GM12872 (cell line): ENCODE results near the gene HMMR.

ENCODE experiments used
- TF ChIP-seq, protein P1 (sequence below): IDR thresholded peaks from 3 replicates; pipeline ENCODE4 v1.5.1; 2011; ENCODE audit warnings: low read depth, mild to moderate bottlenecking, low read length, moderate library complexity; ENCODE audit not compliant: insufficient read depth

The HMMR gene

DNA sequence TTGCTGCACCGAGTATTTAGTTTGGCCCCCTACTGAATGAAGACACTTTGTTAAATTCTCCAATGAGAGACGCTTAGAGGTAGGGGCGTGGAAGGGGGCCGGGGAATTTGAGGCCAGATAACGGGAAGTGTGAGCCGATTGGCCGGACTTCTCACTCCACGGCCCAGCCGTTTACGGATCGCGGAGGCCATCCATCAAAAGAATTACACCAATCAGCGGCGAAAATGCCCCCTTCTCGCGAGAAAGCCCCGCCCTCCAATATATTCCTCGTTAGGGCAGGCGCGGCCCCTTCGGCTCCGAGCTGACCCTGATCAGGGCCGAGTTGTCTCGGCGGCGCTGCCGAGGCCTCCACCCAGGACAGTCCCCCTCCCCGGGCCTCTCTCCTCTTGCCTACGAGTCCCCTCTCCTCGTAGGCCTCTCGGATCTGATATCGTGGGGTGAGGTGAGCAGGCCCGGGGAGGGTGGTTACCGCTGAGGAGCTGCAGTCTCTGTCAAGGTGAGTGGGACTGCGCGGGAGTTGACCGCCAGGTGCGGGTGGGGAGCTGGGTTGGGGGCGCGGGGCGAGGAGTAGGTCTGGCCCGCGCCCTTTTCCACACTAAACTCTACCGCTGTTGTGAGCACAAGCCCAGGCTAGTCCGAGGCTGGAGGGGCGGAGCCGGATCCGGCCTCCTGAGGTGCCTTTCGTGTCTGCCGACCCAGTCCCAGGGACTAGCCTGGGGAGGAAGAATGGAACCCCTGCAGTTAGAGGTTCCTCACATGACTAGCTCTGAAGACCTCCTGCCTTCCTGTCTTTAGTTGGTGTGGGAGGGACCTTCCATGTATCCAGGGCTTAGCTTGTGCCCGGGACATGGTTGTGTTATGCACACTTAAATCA lies 22.9 kb upstream of the HMMR start, which contains the start of gene CCNG1:
Gene CCNG1 (plus strand): TSS at position 287 of the 874 bp plus-strand sequence. CDS start 1,662 bp downstream, outside the sequence.
- TF ChIP-seq, protein P1, sequence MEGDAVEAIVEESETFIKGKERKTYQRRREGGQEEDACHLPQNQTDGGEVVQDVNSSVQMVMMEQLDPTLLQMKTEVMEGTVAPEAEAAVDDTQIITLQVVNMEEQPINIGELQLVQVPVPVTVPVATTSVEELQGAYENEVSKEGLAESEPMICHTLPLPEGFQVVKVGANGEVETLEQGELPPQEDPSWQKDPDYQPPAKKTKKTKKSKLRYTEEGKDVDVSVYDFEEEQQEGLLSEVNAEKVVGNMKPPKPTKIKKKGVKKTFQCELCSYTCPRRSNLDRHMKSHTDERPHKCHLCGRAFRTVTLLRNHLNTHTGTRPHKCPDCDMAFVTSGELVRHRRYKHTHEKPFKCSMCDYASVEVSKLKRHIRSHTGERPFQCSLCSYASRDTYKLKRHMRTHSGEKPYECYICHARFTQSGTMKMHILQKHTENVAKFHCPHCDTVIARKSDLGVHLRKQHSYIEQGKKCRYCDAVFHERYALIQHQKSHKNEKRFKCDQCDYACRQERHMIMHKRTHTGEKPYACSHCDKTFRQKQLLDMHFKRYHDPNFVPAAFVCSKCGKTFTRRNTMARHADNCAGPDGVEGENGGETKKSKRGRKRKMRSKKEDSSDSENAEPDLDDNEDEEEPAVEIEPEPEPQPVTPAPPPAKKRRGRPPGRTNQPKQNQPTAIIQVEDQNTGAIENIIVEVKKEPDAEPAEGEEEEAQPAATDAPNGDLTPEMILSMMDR, result no peak

DNA sequence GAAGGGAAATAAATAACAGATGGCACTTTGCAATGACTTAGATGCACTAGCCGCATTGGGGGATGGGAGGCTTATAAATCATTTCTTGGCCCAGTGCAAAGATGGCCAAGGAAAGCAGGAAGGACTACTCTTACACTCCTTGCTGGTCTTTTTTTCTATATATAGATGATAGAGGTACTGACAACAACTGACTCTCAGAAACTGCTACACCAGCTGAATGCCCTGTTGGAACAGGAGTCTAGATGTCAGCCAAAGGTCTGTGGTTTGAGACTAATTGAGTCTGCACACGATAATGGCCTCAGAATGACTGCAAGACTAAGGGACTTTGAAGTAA lies 21.4 kb upstream of the HMMR start:
- TF ChIP-seq, protein P1, result no peak

DNA sequence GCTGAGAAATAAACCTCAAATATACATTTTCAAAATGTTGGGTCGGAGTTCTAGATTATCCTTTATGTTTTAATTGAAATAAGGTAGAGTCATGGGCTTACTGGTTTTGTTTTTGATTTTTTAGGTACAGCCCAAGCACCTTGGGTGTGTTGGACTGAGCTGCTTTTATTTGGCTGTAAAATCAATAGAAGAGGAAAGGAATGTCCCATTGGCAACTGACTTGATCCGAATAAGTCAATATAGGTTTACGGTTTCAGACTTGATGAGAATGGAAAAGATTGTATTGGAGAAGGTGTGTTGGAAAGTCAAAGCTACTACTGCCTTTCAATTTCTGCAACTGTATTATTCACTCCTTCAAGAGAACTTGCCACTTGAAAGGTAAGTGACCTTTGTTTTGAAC lies 19.5 kb upstream of the HMMR start:
- TF ChIP-seq, protein P1, result no peak

DNA sequence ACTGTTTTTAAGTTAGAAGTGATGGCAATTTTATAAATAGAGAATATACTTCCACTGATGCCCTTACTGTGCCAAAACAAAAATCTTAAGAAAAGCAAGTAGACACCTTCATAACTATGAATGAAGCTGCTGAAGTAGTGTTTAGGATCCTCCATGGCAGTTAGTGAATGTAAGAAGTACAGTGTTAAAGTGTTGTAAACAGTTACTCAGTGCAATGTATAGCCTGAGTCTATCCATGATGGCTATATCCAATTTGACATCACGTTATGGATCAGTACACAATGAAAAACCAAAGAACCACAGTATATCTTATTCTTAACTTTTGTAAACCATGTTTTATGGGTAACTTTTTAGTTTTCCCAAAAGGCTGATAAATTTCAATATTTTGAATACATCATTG lies 15.9 kb upstream of the HMMR start:
- TF ChIP-seq, protein P1, result no peak

DNA sequence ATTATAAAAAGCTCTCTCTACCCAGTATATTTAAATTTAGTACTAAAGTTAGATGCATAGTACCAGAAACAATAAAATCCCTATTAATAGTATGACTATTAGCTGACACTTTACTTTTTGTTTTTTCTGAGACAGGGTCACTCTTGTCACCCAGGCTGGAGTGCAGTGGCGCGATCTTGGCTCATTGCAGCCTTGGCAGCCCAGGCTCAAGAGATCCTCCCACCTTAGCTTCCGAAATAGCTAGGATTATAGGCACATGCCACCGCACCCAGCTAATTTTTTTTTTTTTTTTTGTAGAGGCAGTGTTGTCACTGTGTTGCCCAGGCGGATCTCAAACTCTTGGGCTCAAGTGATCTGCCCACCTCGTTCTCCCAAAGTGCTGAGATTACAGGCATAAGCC lies 15.1 kb upstream of the HMMR start:
- TF ChIP-seq, protein P1, result no peak

DNA sequence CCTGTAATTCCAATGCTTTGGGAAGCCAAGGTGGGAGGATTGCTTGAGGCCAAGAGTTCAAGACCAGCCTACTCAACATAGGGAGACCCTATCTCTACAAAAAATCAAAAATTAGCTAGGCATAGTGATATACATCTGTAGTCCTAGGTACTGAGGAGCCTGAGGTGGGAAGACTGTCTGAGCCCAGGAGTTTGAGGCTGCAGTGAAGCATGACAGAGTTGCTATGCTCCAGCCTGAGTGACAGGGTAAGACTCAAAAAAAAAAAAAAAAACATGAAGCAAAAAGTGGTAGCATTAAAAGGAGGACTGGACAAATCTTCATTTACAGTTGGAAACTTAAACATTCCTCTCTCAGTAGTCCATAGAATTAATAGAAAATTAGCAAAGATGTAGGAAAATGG lies 13.2 kb upstream of the HMMR start:
- TF ChIP-seq, protein P1, result no peak

DNA sequence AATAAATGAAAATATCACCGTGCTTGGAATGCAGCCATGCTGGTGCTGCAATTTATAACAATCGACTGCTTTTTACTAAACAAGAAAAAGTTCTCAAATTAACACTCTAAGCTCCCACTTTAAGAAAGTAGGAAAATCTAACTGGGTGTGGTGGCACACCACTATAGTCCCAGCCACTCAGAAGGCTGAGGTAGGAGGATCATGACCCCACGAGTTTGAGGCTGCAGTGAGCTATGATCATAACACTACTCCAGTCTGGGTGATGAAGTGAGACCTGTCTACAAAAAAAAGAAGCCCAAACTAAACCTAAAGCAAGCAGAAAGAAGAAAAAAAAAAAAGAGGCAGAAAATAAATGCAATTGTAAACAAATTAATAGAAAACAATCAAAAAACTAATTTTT lies 12.6 kb upstream of the HMMR start:
- TF ChIP-seq, protein P1, result no peak
